Ascending aorta (tissue), 2 donors: Measurements from ENCODE around the gene TEX19. TPM values are rescaled to one million over a fixed set of nuclear protein-coding genes. Genes with fewer than 3 reads are reported as not detected.

Experiments used
- DNase-seq, 2 donors: peaks; one replicate each; pipeline ENCODE4 v3.0.0-alpha.2; 2019; ENCODE audit warnings: low spot score in 2 of 2
- H3K27ac ChIP-seq, 2 donors: fragments of 200-600 bp; sonication (generic); one replicate each; pipeline ENCODE4 v1.5.1; 2016 to 2017; ENCODE audit warnings: mild to moderate bottlenecking in 1 of 2
- H3K27me3 ChIP-seq: fragments of 200-600 bp; sonication (generic); one replicate; pipeline ENCODE4 v1.5.1; 2017
- H3K36me3 ChIP-seq, 2 donors: fragments of 200-600 bp; sonication (generic); one replicate each; pipeline ENCODE4 v1.5.1; 2016
- H3K4me1 ChIP-seq, 2 donors: fragments of 200-600 bp; sonication (generic); one replicate each; pipeline ENCODE4 v1.5.1; 2016 to 2017; ENCODE audit warnings: mild to moderate bottlenecking in 1 of 2
- H3K4me3 ChIP-seq, 2 donors: fragments of 200-600 bp; sonication (generic); one replicate each; pipeline ENCODE4 v1.5.1; 2016 to 2017; ENCODE audit warnings: mild to moderate bottlenecking in 1 of 2
- H3K9me3 ChIP-seq, 2 donors: fragments of 200-600 bp; sonication (generic); one replicate each; pipeline ENCODE4 v1.5.1; 2016
- intact Hi-C: fragments of 100-400 bp; cut with DNase I; formaldehyde crosslinking; loops from one replicate; pipeline ENCODE4 v1.15.1; 2023
- total RNA-seq: library from RNA; depleted of rRNA; stranded (reverse); fragments of >200 nt; gene quantifications from one replicate; pipeline ENCODE4 v1.1.0, GENCODE V29; 2016
- TF ChIP-seq, protein P1 (sequence below), 3 experiments: fragments of 200-600 bp in 2 of 3; fragments of 450-650 bp in 1 of 3; sonication (generic) in 2 of 3; IDR thresholded peaks; one replicate each; pipeline ENCODE4 v1.5.1; 2016 to 2019; ENCODE audit warnings: antibody characterized with exemption in 3 of 3, mild to moderate bottlenecking in 1 of 3, moderate library complexity in 1 of 3

TEX19 gene
- total RNA-seq, 1 donor from 2014 or later: not detected

DNA sequence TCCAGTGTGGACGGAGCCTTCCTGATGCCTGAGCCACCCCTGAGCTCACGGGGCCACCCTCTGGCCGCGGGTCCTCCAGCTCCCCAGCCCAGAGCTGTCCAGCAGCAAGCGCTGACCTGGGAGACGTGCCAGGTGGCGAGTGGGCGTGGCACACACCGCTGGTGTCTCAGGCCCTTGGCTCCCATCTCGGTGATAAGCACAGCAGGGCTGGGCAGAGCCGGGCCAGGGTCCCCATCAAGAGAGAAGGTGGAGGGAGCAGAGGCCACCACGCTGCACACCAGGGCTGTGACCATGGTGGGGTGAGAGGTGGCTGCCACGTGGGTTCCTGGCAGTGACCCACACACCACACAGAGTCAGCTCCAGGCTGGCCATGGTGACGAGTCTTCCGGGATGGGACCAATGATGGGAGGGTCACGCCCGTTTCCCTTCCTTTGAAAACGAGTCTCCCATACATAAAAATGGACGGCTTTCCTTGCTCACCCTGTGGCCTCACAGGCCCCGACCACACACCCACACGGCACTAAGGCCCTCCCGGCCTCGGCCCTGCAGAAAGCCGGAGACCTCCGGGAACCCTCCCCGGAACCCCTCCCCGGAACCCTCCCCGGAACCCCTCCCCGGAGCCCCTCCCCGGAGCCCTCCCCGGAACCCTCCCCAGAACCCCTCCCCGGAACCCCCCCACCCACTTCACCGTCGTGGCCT, 29.3 kb downstream of the TEX19 start:
- intact Hi-C loops: no loop called here
- peaks cover 13 to 15% of the 10 kb centered on the region in 2 donors for H3K36me3 ChIP-seq
- peaks cover 18% of the 10 kb centered on the region in 2 donors for H3K4me1 ChIP-seq
- no peak overlapping the region for H3K4me3 ChIP-seq
- no peaks in the 10 kb centered on the region for H3K9me3 ChIP-seq
- no peak for DNase-seq
- TF ChIP-seq, protein P1, sequence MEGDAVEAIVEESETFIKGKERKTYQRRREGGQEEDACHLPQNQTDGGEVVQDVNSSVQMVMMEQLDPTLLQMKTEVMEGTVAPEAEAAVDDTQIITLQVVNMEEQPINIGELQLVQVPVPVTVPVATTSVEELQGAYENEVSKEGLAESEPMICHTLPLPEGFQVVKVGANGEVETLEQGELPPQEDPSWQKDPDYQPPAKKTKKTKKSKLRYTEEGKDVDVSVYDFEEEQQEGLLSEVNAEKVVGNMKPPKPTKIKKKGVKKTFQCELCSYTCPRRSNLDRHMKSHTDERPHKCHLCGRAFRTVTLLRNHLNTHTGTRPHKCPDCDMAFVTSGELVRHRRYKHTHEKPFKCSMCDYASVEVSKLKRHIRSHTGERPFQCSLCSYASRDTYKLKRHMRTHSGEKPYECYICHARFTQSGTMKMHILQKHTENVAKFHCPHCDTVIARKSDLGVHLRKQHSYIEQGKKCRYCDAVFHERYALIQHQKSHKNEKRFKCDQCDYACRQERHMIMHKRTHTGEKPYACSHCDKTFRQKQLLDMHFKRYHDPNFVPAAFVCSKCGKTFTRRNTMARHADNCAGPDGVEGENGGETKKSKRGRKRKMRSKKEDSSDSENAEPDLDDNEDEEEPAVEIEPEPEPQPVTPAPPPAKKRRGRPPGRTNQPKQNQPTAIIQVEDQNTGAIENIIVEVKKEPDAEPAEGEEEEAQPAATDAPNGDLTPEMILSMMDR (IDR thresholded peaks at IDR 0.05): no peak
- H3K27ac ChIP-seq: no peak overlapping the region
- no peaks in the 10 kb centered on the region for H3K27me3 ChIP-seq

DNA sequence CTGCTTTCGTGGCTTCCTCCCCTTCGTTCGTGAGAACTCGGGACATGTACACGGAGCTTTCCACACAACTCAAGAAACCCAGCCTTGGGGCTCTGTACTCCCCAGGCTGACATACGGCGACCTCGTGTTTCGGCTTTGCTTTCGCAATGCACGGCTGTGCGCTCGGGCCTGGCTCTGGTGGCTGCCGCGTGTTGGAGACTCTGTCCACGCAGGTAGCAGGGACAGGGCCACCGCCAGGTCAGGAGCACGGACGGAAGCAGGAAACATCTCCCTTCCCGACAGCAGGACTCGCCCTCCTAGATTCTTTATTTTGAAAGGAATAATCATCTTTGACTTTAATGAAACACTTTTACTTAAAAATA, 29.9 kb downstream of the TEX19 start:
- peaks cover 18% of the 10 kb centered on the region in 2 donors for H3K4me1 ChIP-seq
- intact Hi-C loops: no loop called here
- no peak for DNase-seq
- TF ChIP-seq, protein P1 (IDR thresholded peaks at IDR 0.05): no peak
- peaks cover 13 to 19% of the 10 kb centered on the region in 2 donors for H3K36me3 ChIP-seq
- H3K4me3 ChIP-seq: no peak overlapping the region
- H3K9me3 ChIP-seq: no peaks in the 10 kb centered on the region
- no peak overlapping the region for H3K27ac ChIP-seq
- H3K27me3 ChIP-seq: no peaks in the 10 kb centered on the region

DNA sequence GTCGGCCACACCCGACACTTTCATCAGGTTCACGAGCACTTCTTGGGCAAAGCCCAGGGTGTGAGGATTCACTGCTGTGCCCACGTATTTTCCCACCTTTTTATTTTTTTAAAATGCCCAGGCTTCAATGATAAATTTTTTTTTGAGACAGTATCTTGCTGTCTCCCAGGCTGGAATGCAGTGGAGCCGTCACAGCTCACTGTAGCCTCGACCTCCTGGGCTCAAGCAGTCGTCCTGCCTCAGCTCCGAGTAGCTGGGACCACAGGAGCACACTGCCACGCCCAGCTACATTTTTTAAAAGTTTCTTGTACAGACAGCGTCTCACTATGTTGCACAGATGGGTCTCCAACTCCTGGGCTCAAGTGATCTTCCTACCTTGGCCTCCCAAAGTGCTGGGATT, 30.3 kb downstream of the TEX19 start:
- H3K27ac ChIP-seq: no peak overlapping the region
- H3K36me3 ChIP-seq: peaks cover 13 to 23% of the 10 kb centered on the region in 2 donors
- TF ChIP-seq, protein P1 (IDR thresholded peaks at IDR 0.05): no peak
- H3K4me3 ChIP-seq: no peak overlapping the region
- intact Hi-C loops: no loop called here
- peaks cover 15 to 17% of the 10 kb centered on the region in 2 donors for H3K4me1 ChIP-seq
- no peaks in the 10 kb centered on the region for H3K9me3 ChIP-seq
- DNase-seq: no peak
- no peaks in the 10 kb centered on the region for H3K27me3 ChIP-seq

DNA sequence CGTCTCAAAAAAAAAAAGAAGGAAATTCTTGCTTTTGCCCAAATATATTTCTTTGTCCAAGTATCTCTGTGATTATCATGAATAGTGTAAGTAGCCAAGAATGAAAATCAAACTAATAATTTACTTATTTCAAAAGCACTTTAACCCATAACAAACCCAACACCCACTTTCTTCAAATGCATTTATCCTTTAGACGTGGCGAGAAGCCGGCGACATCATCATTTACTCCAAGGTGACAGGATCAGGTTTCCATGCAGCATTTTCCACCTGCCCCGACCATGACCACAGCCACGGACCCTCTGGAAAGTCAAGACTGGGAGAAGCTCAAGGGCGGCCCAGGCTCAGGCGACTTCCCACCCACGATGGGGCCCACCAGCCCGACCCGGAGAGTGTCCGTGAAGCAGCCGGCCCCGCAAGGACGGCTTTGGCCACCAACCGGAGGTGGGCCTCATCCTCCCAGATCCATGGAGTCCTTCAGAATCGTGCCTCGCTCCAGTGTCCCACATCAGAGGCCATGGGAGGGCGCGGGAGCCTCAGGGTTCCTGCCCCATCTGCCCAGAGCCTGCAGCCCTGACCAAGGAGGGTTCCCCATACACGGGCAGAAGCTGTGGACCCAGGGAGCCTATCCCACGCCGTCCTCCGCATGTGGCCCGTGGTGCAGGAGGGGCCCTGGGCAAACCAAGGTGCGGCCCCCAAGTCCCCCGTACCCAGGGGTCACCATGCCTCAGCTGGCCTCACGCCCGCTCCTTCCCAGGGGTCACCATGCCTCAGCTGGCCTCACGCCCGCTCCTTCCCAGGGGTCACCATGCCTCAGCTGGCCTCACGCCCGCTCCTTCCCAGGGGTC, 31.2 kb downstream of the TEX19 start:
- peaks cover 13 to 27% of the 10 kb centered on the region in 2 donors for H3K36me3 ChIP-seq
- TF ChIP-seq, protein P1 (IDR thresholded peaks at IDR 0.05): no peak
- no peaks in the 10 kb centered on the region for H3K9me3 ChIP-seq
- intact Hi-C loops: no loop called here
- H3K4me1 ChIP-seq: peaks cover 9% of the 10 kb centered on the region in 2 donors
- no peaks in the 10 kb centered on the region for H3K27me3 ChIP-seq
- H3K4me3 ChIP-seq: no peak overlapping the region
- H3K27ac ChIP-seq: no peak overlapping the region
- no peak for DNase-seq

DNA sequence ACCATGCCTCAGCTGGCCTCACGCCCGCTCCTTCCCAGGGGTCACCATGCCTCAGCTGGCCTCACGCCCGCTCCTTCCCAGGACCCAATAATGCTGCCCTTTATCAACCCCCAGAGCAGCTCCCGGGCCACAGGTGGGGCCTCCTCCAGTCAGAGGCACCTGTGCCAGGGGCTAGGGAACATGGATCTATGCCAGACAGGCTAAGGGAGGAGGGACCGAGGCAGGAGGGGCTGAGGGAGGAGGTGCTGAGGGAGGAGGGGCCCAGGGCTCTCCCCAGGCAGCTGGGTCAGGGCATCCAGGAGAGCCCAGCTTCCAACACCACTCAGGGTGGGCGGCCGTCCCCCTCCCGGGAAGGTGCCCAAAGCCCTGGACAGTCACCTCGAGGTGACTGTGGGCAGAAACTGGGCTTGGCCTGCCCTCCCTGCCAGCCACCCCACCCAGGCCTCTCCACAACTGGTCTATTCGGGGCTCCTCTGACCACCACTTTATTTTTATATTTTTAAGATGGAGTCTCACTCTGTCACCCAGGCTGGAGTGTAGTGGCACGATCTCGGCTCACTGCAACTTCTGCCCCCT, 31.9 kb downstream of the TEX19 start:
- TF ChIP-seq, protein P1 (IDR thresholded peaks at IDR 0.05): no peak
- Histone ChIP-seq H3K4me3 (no peak overlapping the region), H3K9me3 (no peaks in the 10 kb centered on the region), H3K36me3 (peaks cover 13 to 27% of the 10 kb centered on the region in 2 donors), H3K27ac (no peak overlapping the region), H3K4me1 (peaks cover 3 to 4% of the 10 kb centered on the region in 2 donors), H3K27me3 (no peaks in the 10 kb centered on the region)
- intact Hi-C loops: no loop called here
- DNase-seq: no peak
